LNCAP (cell line): ENCODE results near the gene PCDH10.

Experiments
- TF ChIP-seq, protein P1 (sequence below): fragments of 450-650 bp; IDR thresholded peaks from 2 replicates; pipeline ENCODE4 v1.5.1; 2017; ENCODE audit warnings: mild to moderate bottlenecking

PCDH10 gene

DNA sequence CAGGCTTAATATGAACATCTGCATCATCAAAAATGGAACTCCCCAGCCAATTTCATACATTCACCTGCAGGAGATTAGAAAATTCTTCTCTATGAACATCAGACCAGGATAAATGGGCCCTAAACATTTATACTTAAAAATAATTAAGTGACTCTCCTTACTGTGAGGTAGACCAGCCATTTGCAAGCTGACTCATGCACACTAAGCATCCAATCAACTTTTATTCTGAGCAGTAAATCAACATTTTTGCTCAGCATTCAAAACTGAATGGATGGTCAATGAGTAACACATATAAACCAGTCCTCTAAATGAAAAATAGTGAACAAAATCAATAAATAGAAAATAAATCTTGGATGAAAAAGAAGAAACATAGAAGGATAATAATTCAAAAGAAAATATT is 19.9 kb upstream of the PCDH10 start:
- TF ChIP-seq, protein P1, sequence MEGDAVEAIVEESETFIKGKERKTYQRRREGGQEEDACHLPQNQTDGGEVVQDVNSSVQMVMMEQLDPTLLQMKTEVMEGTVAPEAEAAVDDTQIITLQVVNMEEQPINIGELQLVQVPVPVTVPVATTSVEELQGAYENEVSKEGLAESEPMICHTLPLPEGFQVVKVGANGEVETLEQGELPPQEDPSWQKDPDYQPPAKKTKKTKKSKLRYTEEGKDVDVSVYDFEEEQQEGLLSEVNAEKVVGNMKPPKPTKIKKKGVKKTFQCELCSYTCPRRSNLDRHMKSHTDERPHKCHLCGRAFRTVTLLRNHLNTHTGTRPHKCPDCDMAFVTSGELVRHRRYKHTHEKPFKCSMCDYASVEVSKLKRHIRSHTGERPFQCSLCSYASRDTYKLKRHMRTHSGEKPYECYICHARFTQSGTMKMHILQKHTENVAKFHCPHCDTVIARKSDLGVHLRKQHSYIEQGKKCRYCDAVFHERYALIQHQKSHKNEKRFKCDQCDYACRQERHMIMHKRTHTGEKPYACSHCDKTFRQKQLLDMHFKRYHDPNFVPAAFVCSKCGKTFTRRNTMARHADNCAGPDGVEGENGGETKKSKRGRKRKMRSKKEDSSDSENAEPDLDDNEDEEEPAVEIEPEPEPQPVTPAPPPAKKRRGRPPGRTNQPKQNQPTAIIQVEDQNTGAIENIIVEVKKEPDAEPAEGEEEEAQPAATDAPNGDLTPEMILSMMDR: no peak

DNA sequence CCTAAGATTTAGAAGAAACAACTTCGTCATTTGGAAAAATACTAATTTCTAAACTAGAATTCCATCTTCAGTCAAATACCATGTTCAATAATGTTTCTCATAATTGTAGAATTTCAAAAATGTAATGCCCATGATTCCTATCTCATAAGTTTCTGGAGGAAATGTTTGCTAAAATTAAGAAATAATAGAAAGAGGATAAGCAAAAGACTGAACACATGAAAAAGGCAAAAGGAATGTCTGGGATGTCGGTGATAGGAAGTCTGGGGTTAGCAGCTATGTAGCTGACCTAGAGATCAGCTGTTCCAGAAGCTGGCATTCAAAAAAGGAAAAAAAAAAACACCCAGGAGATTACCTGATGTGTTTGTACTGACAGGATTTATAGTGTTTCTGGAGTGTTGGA is 18.9 kb upstream of the PCDH10 start:
- TF ChIP-seq, protein P1: no peak

DNA sequence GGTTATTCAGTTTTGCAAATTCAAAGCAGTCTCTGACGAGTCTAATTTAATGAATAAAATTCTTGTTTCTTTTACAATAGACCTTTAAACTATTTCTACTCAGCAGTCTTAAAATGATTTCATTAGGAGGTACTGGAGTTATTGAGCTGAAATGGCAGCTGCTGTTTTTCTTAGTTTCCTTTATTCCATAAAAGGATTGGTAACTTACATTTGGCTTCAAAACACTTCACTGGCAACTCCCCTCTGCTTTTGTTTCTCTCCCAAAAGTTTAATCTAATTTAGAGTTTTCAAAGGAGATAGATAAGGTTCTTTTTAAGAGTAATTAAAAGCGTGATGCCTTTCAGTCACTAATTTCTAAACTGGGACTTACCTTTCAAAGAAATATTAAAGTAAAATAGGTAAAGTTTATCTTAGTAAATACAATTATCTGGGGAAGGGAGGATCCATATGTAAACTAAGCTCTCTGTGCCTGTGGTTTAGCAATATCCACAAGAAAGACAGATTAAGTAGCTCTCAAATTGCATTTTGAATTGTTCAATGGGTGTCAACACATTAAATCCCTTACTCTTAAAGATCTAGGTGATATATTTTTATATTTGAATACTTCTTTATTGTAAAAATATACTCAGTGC is 17.1 kb upstream of the PCDH10 start:
- TF ChIP-seq, protein P1: no peak

DNA sequence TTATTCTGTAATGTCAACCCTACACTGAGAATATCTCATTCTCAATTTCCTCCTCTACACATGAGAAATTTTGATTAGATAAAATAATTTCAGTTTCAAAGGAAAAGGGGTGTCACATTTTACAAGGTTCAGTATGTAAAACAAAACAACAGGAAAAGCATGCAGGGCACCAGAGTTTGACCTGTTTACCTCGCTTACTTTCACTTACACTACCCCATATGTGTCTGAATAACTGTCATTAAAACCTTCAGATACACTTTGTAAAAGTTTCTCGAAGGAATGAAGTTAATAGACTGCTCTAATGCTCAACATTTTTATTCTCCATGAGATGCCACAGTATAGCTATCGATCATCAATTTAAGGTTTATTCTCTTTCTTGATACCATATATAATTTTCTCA is 12.3 kb upstream of the PCDH10 start:
- TF ChIP-seq, protein P1: no peak

DNA sequence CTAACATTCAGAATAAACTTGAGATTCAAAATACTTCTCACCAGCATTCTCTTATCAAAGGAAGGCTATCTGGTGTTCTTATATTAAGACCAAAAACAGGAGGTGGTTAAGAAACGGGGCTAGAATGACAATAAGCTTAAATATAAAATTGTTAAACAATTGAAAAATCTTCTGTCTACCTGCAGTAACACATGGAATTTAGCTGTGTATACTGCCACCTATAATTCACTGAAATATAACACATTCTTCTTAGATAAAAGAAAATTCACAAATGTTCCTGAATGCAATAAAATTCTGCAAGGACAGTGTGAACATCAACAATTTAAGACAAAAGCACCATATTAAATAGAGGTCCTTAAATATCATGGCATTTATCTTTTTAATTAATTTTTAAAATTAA is 11.5 kb upstream of the PCDH10 start:
- TF ChIP-seq, protein P1: peak; percentile 40; the same call in 1 of the 2 replicates

DNA sequence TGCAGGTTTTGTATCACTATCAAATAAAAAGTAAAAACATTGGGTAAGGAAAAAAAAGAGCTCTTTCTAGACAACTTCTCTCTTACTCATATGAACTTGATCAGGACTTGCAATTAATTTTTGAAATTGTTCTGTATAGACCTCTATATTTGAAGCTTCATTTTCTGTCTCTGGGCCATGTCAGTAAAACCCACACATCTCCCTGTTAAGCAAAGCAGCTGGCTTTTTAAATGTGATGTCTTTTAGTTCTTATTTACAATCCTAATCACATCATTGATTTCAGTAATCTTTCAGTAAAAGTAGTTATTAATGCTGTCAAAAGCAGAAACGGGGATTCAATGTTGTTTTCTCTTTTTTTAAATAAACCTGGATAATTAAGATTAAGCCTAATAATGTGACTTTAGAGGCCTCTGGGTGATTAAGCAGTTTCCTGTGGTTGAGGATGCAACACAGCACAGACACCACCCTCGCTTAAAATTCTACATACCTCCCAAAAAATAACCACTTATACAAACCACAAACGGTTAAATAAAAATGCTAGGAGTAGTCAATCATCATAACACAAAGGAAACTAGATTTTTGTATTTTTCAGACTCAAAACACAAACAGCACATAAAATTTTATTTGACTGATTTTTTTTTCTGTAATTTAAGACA is 5.2 kb upstream of the PCDH10 start:
- TF ChIP-seq, protein P1: no peak

DNA sequence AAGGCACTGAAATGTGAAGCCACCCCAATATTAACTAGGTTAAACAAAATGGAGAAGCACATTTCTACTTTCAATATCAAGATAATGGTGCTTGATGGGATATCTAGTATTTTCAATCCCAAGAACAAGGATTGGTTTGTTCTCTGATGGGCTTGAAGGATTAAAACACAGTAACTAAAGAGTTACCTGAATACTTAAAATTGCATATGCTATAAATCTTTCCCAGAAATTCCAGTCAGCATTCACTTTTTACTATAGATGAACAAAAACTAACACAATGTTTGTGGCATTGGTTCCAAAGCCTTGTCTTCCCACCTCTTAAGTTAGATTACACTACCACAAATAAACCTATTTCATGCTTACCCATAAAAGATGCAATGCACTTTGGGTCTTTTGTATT is 3.9 kb upstream of the PCDH10 start:
- TF ChIP-seq, protein P1: no peak
